ENCODE data around the gene NCAM1.

- TF ChIP-seq, protein P1, sequence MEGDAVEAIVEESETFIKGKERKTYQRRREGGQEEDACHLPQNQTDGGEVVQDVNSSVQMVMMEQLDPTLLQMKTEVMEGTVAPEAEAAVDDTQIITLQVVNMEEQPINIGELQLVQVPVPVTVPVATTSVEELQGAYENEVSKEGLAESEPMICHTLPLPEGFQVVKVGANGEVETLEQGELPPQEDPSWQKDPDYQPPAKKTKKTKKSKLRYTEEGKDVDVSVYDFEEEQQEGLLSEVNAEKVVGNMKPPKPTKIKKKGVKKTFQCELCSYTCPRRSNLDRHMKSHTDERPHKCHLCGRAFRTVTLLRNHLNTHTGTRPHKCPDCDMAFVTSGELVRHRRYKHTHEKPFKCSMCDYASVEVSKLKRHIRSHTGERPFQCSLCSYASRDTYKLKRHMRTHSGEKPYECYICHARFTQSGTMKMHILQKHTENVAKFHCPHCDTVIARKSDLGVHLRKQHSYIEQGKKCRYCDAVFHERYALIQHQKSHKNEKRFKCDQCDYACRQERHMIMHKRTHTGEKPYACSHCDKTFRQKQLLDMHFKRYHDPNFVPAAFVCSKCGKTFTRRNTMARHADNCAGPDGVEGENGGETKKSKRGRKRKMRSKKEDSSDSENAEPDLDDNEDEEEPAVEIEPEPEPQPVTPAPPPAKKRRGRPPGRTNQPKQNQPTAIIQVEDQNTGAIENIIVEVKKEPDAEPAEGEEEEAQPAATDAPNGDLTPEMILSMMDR (IDR thresholded peaks at IDR 0.05 in 8 of 11, conservative IDR thresholded peaks at IDR 0.05 in 3 of 11) = no peak
- no peak for TF ChIP-seq POLR2A (IDR thresholded peaks at IDR 0.05)
Observed at GRCh38 chr11:112993808-112994207, 32.6 kb downstream of the NCAM1 start.

All from spleen (tissue), 7 donors.